HG03457 (cell line): ENCODE data around the gene CALML3.

Source experiments
- ATAC-seq: cut with Tn5 transposase; IDR thresholded peaks from one replicate; pipeline ENCODE4 v1.9.1; 2021; ENCODE audit warnings: moderate number of reproducible peaks; ENCODE audit not compliant: unreplicated experiment

CALML3 gene

GRCh38 chr10:5565671-5566581, 41.2 kb downstream of the CALML3 start:
- no peak for ATAC-seq

- ATAC-seq: no peak
Measured at GRCh38 chr10:5566614-5567013, 41.9 kb downstream of the CALML3 start.

- ATAC-seq: no peak
Measured at GRCh38 chr10:5567477-5567876, 42.7 kb downstream of the CALML3 start.

GRCh38 chr10:5568984-5569383, 44.2 kb downstream of the CALML3 start:
- no peak for ATAC-seq

- no peak for ATAC-seq
Measured at GRCh38 chr10:5569568-5569967, 44.8 kb downstream of the CALML3 start.

- no peak for ATAC-seq
Measured at GRCh38 chr10:5570007-5570655, 45.4 kb downstream of the CALML3 start.

- no peak for ATAC-seq
Measured at GRCh38 chr10:5570979-5571810, 46.4 kb downstream of the CALML3 start.

GRCh38 chr10:5571826-5572225, 47.1 kb downstream of the CALML3 start:
- no peak for ATAC-seq

GRCh38 chr10:5573319-5573950, 48.7 kb downstream of the CALML3 start:
- no peak for ATAC-seq

GRCh38 chr10:5573968-5574641, 49.3 kb downstream of the CALML3 start:
- no peak for ATAC-seq

GRCh38 chr10:5574642-5575131, 49.9 kb downstream of the CALML3 start:
- no peak for ATAC-seq

- no peak for ATAC-seq
Measured at GRCh38 chr10:5575144-5575481, 50.4 kb downstream of the CALML3 start.

GRCh38 chr10:5575482-5576153, 50.9 kb downstream of the CALML3 start:
- no peak for ATAC-seq

- no peak for ATAC-seq
Measured at GRCh38 chr10:5576154-5576748, 51.5 kb downstream of the CALML3 start.
